HepG2 (cell line): Measurements from ENCODE around the gene ZNF90. TPM values are rescaled to one million over a fixed set of nuclear protein-coding genes. Genes with fewer than 3 reads are reported as not detected.

Experiments
- ATAC-seq: fragments of 200-7000 bp; cut with Tn5 transposase; 3 replicates; pipeline ENCODE4 v1.9.1; 2020; ENCODE audit warnings: mild to moderate bottlenecking, moderate library complexity
- Bru-seq: library from RNA; stranded (reverse); fragments of 400-500 nt; gene quantifications from one replicate; lab custom pipeline; 2021; lab: Mats Ljungman, UMichigan
- BruChase-seq, 2 experiments: library from RNA; stranded (reverse); fragments of 400-500 nt; gene quantifications; one replicate each; lab custom pipeline; 2021; lab: Mats Ljungman, UMichigan
- BruUV-seq: library from RNA; stranded (reverse); fragments of 400-500 nt; replicated peaks from 2 replicates; lab custom pipeline; 2021; lab: Mats Ljungman, UMichigan
- CTCF ChIA-PET: fragments of 300-600 bp; formaldehyde crosslinking; extraction: SDS; loops from one replicate; lab custom pipeline; 2021; ENCODE audit warnings: low total read pairs, inconsistent platforms, low intra/inter-chr PET ratio; lab: Yijun Ruan, JAX
- POLR2A ChIA-PET: fragments of 350-600 bp; sonication (Branson Sonifier 250); formaldehyde crosslinking; loops from one replicate; lab custom pipeline; 2020; ENCODE audit warnings: antibody characterized with exemption, inconsistent platforms; lab: Yijun Ruan, JAX
- DNase-seq: peaks from one replicate; pipeline ENCODE4 v3.0.0-alpha.2; 2015; ENCODE audit warnings: low spot score
- FAIRE-seq: peaks from 3 replicates; lab custom pipeline; 2011; peaks lifted over from hg19 to GRCh38; lab: Jason Lieb, UNC
- H2AFZ ChIP-seq: one replicate; pipeline ENCODE4 v1.6.1; 2011; ENCODE audit warnings: low read length, inconsistent platforms
- H3K27ac ChIP-seq: fragments of 300-600 bp; 3 replicates; pipeline ENCODE4 v1.8.0; 2011; ENCODE audit warnings: mixed run types, mild to moderate bottlenecking, mixed read lengths, low read length, inconsistent platforms; ENCODE audit not compliant: insufficient read depth; ENCODE audit errors: extremely low read length
- H3K27me3 ChIP-seq, 2 experiments: fragments of 200-600 bp in 1 of 2; 2 replicates in 1 of 2; 3 replicates in 1 of 2; pipeline versions ENCODE4 v1.6.0 to v1.8.0; 2011; ENCODE audit warnings: low read length in 2 of 2, mild to moderate bottlenecking in 2 of 2, moderate library complexity in 2 of 2, inconsistent platforms in 1 of 2; ENCODE audit not compliant: insufficient read depth in 2 of 2, control insufficient read depth in 1 of 2
- H3K36me3 ChIP-seq, 2 experiments: fragments of 200-600 bp in 1 of 2; replicated peaks in 1 of 2; 2 replicates in 1 of 2; 3 replicates in 1 of 2; pipeline versions ENCODE4 v1.5.1 to v1.8.0; 2011; ENCODE audit warnings: low read length in 2 of 2, inconsistent platforms in 1 of 2; ENCODE audit not compliant: insufficient read depth in 2 of 2, control insufficient read depth in 1 of 2
- H3K4me1 ChIP-seq: 2 replicates; pipeline ENCODE4 v1.5.1; 2012; ENCODE audit warnings: low read length, inconsistent platforms; ENCODE audit not compliant: insufficient read depth
- H3K4me2 ChIP-seq: 2 replicates; pipeline ENCODE4 v1.6.0; 2011; ENCODE audit warnings: low read depth, low read length, inconsistent platforms
- H3K4me3 ChIP-seq, 3 experiments: fragments of 200-600 bp in 1 of 3; sonication (generic), shearing (Covaris generic) in 1 of 3; replicated peaks in 1 of 3; 2 replicates each; pipeline ENCODE4 v1.5.1; 2011 to 2016; ENCODE audit warnings: low read length in 3 of 3, inconsistent platforms in 2 of 3, low read depth in 2 of 3, mild to moderate bottlenecking in 2 of 3, control low read depth in 1 of 3, mixed read lengths in 1 of 3; ENCODE audit not compliant: insufficient read depth in 1 of 3
- H3K79me2 ChIP-seq: one replicate; pipeline ENCODE4 v1.6.1; 2011; ENCODE audit warnings: low read length, inconsistent platforms; ENCODE audit not compliant: insufficient read depth
- H3K9ac ChIP-seq: 2 replicates; pipeline ENCODE4 v1.6.0; 2011; ENCODE audit warnings: mild to moderate bottlenecking, low read depth, low read length, inconsistent platforms; ENCODE audit not compliant: insufficient read depth
- H3K9me3 ChIP-seq: 2 replicates; pipeline ENCODE4 v1.5.1; 2012; ENCODE audit warnings: mild to moderate bottlenecking, low read length
- H4K20me1 ChIP-seq: 2 replicates; pipeline ENCODE4 v1.6.0; 2011; ENCODE audit warnings: inconsistent platforms, mild to moderate bottlenecking, low read length, moderate library complexity; ENCODE audit not compliant: insufficient read depth
- CAMTA2 ChIP-seq: sonication (generic); formaldehyde crosslinking; IDR thresholded peaks from 2 replicates; pipeline ENCODE4 v1.4.0; 2020; ENCODE audit warnings: mild to moderate bottlenecking, missing genetic modification reagents, borderline replicate concordance
- HDAC6 ChIP-seq: fragments of 200-600 bp; sonication (generic); IDR thresholded peaks from 2 replicates; pipeline ENCODE4 v1.7.0; 2017; ENCODE audit warnings: mild to moderate bottlenecking, antibody characterized with exemption, low read length, low read depth
- MAZ ChIP-seq, 2 experiments: sonication (generic) in 1 of 2; formaldehyde crosslinking in 1 of 2; IDR thresholded peaks; 2 replicates each; pipeline versions ENCODE4 v1.5.0 to v1.6.1; 2012 to 2020; ENCODE audit warnings: low read depth in 2 of 2, mild to moderate bottlenecking in 2 of 2, borderline replicate concordance in 1 of 2, improper control_type of control experiment in 1 of 2, low read length in 1 of 2, missing genetic modification reagents in 1 of 2, moderate library complexity in 1 of 2
- MEF2D ChIP-seq: sonication (generic); formaldehyde crosslinking; IDR thresholded peaks from 2 replicates; pipeline ENCODE4 v1.5.1; 2020; ENCODE audit warnings: mild to moderate bottlenecking, missing genetic modification reagents
- MTF1 ChIP-seq: sonication (generic); formaldehyde crosslinking; IDR thresholded peaks from 2 replicates; pipeline ENCODE4 v1.5.0; 2020; ENCODE audit warnings: missing genetic modification reagents
- NCOA1 ChIP-seq: sonication (generic); formaldehyde crosslinking; IDR thresholded peaks from 2 replicates; pipeline ENCODE4 v1.9.0; 2021; ENCODE audit warnings: missing genetic modification reagents
- NR2C2 ChIP-seq: sonication (generic); formaldehyde crosslinking; IDR thresholded peaks from 2 replicates; pipeline ENCODE4 v1.4.0; 2020; ENCODE audit warnings: missing genetic modification reagents, mild to moderate bottlenecking, moderate library complexity, borderline replicate concordance
- PHF8 ChIP-seq: sonication (generic); formaldehyde crosslinking; IDR thresholded peaks from 2 replicates; pipeline ENCODE4 v1.5.0; 2020; ENCODE audit warnings: missing genetic modification reagents
- SP4 ChIP-seq: sonication (generic); formaldehyde crosslinking; IDR thresholded peaks from 2 replicates; pipeline ENCODE4 v1.8.1; 2023; ENCODE audit warnings: mild to moderate bottlenecking, missing genetic modification reagents
- TOPORS ChIP-seq: sonication (generic); formaldehyde crosslinking; IDR thresholded peaks from 2 replicates; pipeline ENCODE4 v1.8.0; 2023; ENCODE audit warnings: mild to moderate bottlenecking, missing genetic modification reagents
- ZFP36 ChIP-seq: fragments of 150-350 bp; IDR thresholded peaks from 2 replicates; pipeline ENCODE4 v1.6.1; 2018; ENCODE audit warnings: borderline replicate concordance, low read length, low read depth; ENCODE audit not compliant: partially characterized antibody
- ZFP62 ChIP-seq: sonication (generic); formaldehyde crosslinking; IDR thresholded peaks from 2 replicates; pipeline ENCODE4 v1.4.0; 2020; ENCODE audit warnings: missing genetic modification reagents
- ZFX ChIP-seq: sonication (generic); formaldehyde crosslinking; IDR thresholded peaks from 2 replicates; pipeline ENCODE4 v1.4.0; 2020; ENCODE audit warnings: mild to moderate bottlenecking, low read depth, missing genetic modification reagents, moderate library complexity
- ZNF839 ChIP-seq: sonication (generic); formaldehyde crosslinking; IDR thresholded peaks from 2 replicates; pipeline ENCODE4 v1.4.0; 2020; ENCODE audit warnings: missing genetic modification reagents, mild to moderate bottlenecking, borderline replicate concordance
- WGBS: methylation state at CpG from one replicate; pipeline ENCODE4 v1.1.6; 2017; ENCODE audit warnings: low lambda C conversion rate; 5-methylcytosine and 5-hydroxymethylcytosine counted together
- in situ Hi-C: cut with HindIII; loops from 2 replicates; pipeline ENCODE4 v1.10.0; 2017; ENCODE audit warnings: low pct_unique_long_range_greater_than_20kb; ENCODE audit not compliant: extremely low pct_ligation_motif_present
- intact Hi-C: fragments of 100-400 bp; cut with micrococcal nuclease; formaldehyde crosslinking; loops from one replicate; pipeline ENCODE4 v1.10.0; 2022; ENCODE audit not compliant: unreplicated experiment
- long read RNA-seq, 2 experiments: library from RNA in 1 of 2; library from polyadenylated mRNA in 1 of 2; stranded (forward) in 1 of 2; unstranded in 1 of 2; transcript quantifications; one replicate each; pipeline ENCODE4 v2.0.0, GENCODE V29; 2019 to 2022
- polyA minus RNA-seq, 3 experiments: library from RNA; depleted of rRNA, polyadenylated mRNA; stranded (reverse); fragments of >200 nt; gene quantifications; 2 replicates each; pipeline ENCODE4 v1.2.3, GENCODE V29; 2011; ENCODE audit warnings: low replicate concordance in 1 of 3
- polyA plus RNA-seq, 8 experiments: library from polyadenylated mRNA; depleted of rRNA in 3 of 8; stranded (reverse) in 7 of 8; unstranded in 1 of 8; fragments of >200 nt; fragmentation: Illumina TruSeq in 4 of 8; extraction: Trizol in 4 of 8; gene quantifications; 2 replicates each; pipeline versions ENCODE4 v1.2.1 to v1.2.3, GENCODE V29; 2011 to 2016; ENCODE audit warnings: low read depth in 4 of 8, missing spikeins in 1 of 8, mixed read lengths in 1 of 8; ENCODE audit not compliant: insufficient read depth in 1 of 8
- total RNA-seq, 5 experiments: library from RNA; depleted of rRNA; stranded (reverse); fragments of >200 nt; fragmentation: Illumina TruSeq; extraction: Trizol; gene quantifications; 2 replicates each; pipeline ENCODE4 v1.2.3, GENCODE V29; 2016; ENCODE audit warnings: low read depth in 1 of 5
- TF ChIP-seq, protein P1 (sequence below), 2 experiments: fragments of 450-650 bp in 1 of 2; sonication (generic) in 1 of 2; formaldehyde crosslinking; IDR thresholded peaks; 2 replicates each; pipeline versions ENCODE4 v1.5.0 to v1.8.0; 2020 to 2022; ENCODE audit warnings: mild to moderate bottlenecking in 1 of 2, missing genetic modification reagents in 1 of 2
- TF ChIP-seq, protein P2 (sequence below): IDR thresholded peaks from 2 replicates; pipeline ENCODE4 v1.6.1; 2016; ENCODE audit warnings: missing compliant biosample characterization, missing genetic modification reagents, borderline replicate concordance

The ZNF90 gene
- total RNA-seq (2016; rRNA removed; fragmentation: Illumina TruSeq; extraction: Trizol) (3.8 and 4.0 TPM in 2 replicates), polyA plus RNA-seq (2011; rRNA removed) (1.4 and 2.1 TPM in 2 replicates), polyA minus RNA-seq (2011; rRNA and poly(A)+ RNA removed; ENCODE audit: low replicate concordance) (2.0 TPM in 1 of 2 replicates, not detected in the other), Bru-seq, nascent RNA (percentile 47 among the genes with signal in this experiment), BruChase-seq, experiment 1, labeled RNA remaining after a 6-hour chase (percentile 45 among the genes with signal in this experiment), BruChase-seq, experiment 2, labeled RNA remaining after a 2-hour chase (percentile 50 among the genes with signal in this experiment)
- total RNA-seq (2016; cell fraction: cytosol; rRNA removed; fragmentation: Illumina TruSeq; extraction: Trizol; ENCODE audit: low read depth) = 1.7 and 2.1 TPM in 2 replicates
- total RNA-seq (2016; cell fraction: insoluble cytoplasmic fraction; rRNA removed; fragmentation: Illumina TruSeq; extraction: Trizol) = 4.3 and 4.9 TPM in 2 replicates
- 2.7 and 3.0 TPM in 2 replicates for total RNA-seq (2016; cell fraction: membrane; rRNA removed; fragmentation: Illumina TruSeq; extraction: Trizol)
- 6.1 and 8.8 TPM in 2 replicates for total RNA-seq (2016; cell fraction: nucleus; rRNA removed; fragmentation: Illumina TruSeq; extraction: Trizol)
- polyA plus RNA-seq (2011; cell fraction: cytosol; rRNA removed) = 1.1 and 1.3 TPM in 2 replicates
- 2.9 and 3.2 TPM in 2 replicates for polyA plus RNA-seq (2011; cell fraction: nucleus; rRNA removed)
- polyA plus RNA-seq (2012) = 0.97 and 1.4 TPM in 2 replicates
- 0.36 and 0.53 TPM in 2 replicates for polyA plus RNA-seq (2016; cell fraction: cytosol; fragmentation: Illumina TruSeq; extraction: Trizol; ENCODE audit: low read depth)
- 2.7 and 3.8 TPM in 2 replicates for polyA plus RNA-seq (2016; cell fraction: insoluble cytoplasmic fraction; fragmentation: Illumina TruSeq; extraction: Trizol; ENCODE audit: low read depth)
- 0.69 and 1.7 TPM in 2 replicates for polyA plus RNA-seq (2016; cell fraction: membrane; fragmentation: Illumina TruSeq; extraction: Trizol; ENCODE audit: low read depth)
- 12.1 and 12.9 TPM in 2 replicates for polyA plus RNA-seq (2016; cell fraction: nucleus; fragmentation: Illumina TruSeq; extraction: Trizol; ENCODE audit: insufficient read depth, low read depth)
- polyA minus RNA-seq (2011; cell fraction: cytosol; rRNA and poly(A)+ RNA removed) = 1.7 and 1.8 TPM in 2 replicates
- 6.5 and 6.7 TPM in 2 replicates for polyA minus RNA-seq (2011; cell fraction: nucleus; rRNA and poly(A)+ RNA removed)
- long read RNA-seq, experiment 1, partial matches to known transcripts = 0 of 2 reads
- long read RNA-seq, experiment 1, other reads (novel, unspliced or antisense) = 2 of 2 reads
- long read RNA-seq, experiment 2, partial matches to known transcripts = 0 of 3 reads
- long read RNA-seq, experiment 2, other reads (novel, unspliced or antisense) = 3 of 3 reads

DNA sequence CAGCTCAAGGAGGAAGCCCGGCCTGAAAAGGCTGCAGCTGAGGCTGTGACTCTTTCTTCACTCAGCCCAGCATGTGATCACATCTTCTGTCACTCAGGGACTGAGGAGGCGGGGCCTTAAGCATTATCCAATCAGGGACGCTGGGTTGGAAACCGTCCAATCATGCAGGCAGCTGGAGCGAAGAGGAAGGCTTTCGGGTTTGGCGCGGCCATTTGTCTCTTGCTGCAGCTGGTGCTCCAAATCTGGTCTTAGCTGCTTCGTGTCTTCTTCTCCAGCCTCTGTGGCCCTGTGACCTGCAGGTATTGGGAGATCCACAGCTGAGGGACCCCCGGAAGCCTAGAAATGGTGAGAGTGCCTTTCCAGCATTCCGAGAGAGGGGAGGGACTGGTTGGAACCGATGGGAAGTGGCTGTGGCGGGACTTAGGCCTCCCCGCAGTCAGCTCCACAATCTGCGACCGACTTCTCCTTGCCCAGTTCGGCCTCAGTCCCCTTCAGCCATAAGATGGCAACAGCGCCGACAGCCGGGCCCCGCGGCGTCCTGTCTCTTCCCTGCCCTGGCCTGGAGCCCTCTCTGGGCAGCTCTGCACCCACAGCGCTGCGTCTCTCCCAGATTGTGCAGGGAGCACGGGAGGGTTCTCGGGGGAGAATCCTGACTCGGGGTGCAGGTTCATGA, at the start of gene ZNF90:
Gene ZNF90 (plus strand): TSS at position 210 of the 673 bp plus-strand sequence. CDS start 133 bp downstream, at position 343.
- POLR2A ChIA-PET = interaction anchor here (1.1 to 3.6 kb wide), 2 partner anchors 26 to 39 kb away, joined by 5 to 17 read pairs; partner anchors contain the start of gene ZNF682
- peak; percentile 94 for ATAC-seq
- DNase-seq = peak; percentile 88
- H2AFZ ChIP-seq = no peak within 1 kb of the TSS
- peaks cover 46% of the 10 kb centered on the region for H3K9me3 ChIP-seq
- H3K4me2 ChIP-seq = peak within 1 kb of the TSS; percentile 66
- no peak for FAIRE-seq
- in situ Hi-C loops = no loop called here
- BruUV-seq = TSS peak; percentile 58
- 27% methylated on average over 12 of the region's 28 CpGs for WGBS
- H3K4me3 ChIP-seq = peak within 1 kb of the TSS; percentile 63 to 69 (median 69)
- intact Hi-C loops = no loop called here
- peaks cover 6% of the 10 kb centered on the region for H3K79me2 ChIP-seq
- H3K9ac ChIP-seq = peak within 1 kb of the TSS; percentile 55
- CTCF ChIA-PET = no interaction called here
- H3K27me3 ChIP-seq = no peaks in the 10 kb centered on the region
- no peaks in the 10 kb centered on the region for H4K20me1 ChIP-seq
- no peaks in the 10 kb centered on the region; a peak in 1 of 5 replicates for H3K36me3 ChIP-seq
- peaks cover 8% of the 10 kb centered on the region for H3K4me1 ChIP-seq
- peak within 1 kb of the TSS; percentile 67 for H3K27ac ChIP-seq
- no peak for TF ChIP-seq ZFP36
- TF ChIP-seq SP4 (CRISPR knock-in tag) = no peak
- TF ChIP-seq NR2C2 (CRISPR knock-in tag) = no peak
- no peak for TF ChIP-seq ZNF839 (CRISPR knock-in tag)
- TF ChIP-seq PHF8 = peak; percentile 47
- no peak for TF ChIP-seq MTF1
- TF ChIP-seq, protein P1, sequence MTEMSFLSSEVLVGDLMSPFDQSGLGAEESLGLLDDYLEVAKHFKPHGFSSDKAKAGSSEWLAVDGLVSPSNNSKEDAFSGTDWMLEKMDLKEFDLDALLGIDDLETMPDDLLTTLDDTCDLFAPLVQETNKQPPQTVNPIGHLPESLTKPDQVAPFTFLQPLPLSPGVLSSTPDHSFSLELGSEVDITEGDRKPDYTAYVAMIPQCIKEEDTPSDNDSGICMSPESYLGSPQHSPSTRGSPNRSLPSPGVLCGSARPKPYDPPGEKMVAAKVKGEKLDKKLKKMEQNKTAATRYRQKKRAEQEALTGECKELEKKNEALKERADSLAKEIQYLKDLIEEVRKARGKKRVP (CRISPR knock-in tag; IDR thresholded peaks at IDR 0.05) = no peak
- TF ChIP-seq, protein P2, sequence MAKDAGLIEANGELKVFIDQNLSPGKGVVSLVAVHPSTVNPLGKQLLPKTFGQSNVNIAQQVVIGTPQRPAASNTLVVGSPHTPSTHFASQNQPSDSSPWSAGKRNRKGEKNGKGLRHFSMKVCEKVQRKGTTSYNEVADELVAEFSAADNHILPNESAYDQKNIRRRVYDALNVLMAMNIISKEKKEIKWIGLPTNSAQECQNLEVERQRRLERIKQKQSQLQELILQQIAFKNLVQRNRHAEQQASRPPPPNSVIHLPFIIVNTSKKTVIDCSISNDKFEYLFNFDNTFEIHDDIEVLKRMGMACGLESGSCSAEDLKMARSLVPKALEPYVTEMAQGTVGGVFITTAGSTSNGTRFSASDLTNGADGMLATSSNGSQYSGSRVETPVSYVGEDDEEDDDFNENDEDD (CRISPR knock-in tag) = peak; percentile 70; the same call in 1 of the 2 replicates
- no peak for TF ChIP-seq MEF2D (CRISPR knock-in tag)
- no peak for TF ChIP-seq TOPORS (CRISPR knock-in tag)
- TF ChIP-seq ZFP62 (CRISPR knock-in tag) = no peak
- TF ChIP-seq ZFX (CRISPR knock-in tag) = peak; percentile 71
- TF ChIP-seq CAMTA2 (CRISPR knock-in tag) = no peak
- TF ChIP-seq HDAC6 = no peak
- TF ChIP-seq NCOA1 (CRISPR knock-in tag) = no peak
- TF ChIP-seq MAZ (IDR thresholded peaks at IDR 0.05; ENCODE audit: borderline replicate concordance, low read depth, low read length) = no peak
- TF ChIP-seq MAZ (CRISPR knock-in tag; IDR thresholded peaks at IDR 0.05; ENCODE audit: low read depth) = no peak
